Chondrocyte (in vitro differentiated cells): ENCODE data around the gene ENTPD6. TPM values are rescaled to one million over a fixed set of nuclear protein-coding genes. Genes with fewer than 3 reads are reported as not detected.

Experiments
- DNase-seq: peaks from one replicate; pipeline ENCODE4 v3.0.0; 2021; ENCODE audit warnings: mixed read lengths, low spot score
- H3K27ac Mint-ChIP-seq: one replicate; pipeline ENCODE4 v1.8.0; 2021; ENCODE audit warnings: mild to moderate bottlenecking, moderate library complexity, mixed read lengths; ENCODE audit not compliant: unreplicated experiment
- H3K27me3 Mint-ChIP-seq: 2 replicates; pipeline ENCODE4 v1.8.0; 2021; ENCODE audit warnings: low read depth, mixed read lengths
- H3K36me3 Mint-ChIP-seq: 2 replicates; pipeline ENCODE4 v1.8.0; 2021; ENCODE audit warnings: low read depth, mixed read lengths
- H3K4me1 Mint-ChIP-seq: 2 replicates; pipeline ENCODE4 v1.8.0; 2021; ENCODE audit warnings: low read depth, mild to moderate bottlenecking, mixed read lengths
- H3K4me3 Mint-ChIP-seq: one replicate; pipeline ENCODE4 v1.8.0; 2021; ENCODE audit warnings: mild to moderate bottlenecking, moderate library complexity, mixed read lengths; ENCODE audit not compliant: unreplicated experiment
- H3K9me3 Mint-ChIP-seq: 2 replicates; pipeline ENCODE4 v1.8.0; 2021; ENCODE audit warnings: low read depth, mixed read lengths
- CTCF ChIP-seq: fragments of 200-600 bp; sonication (generic); IDR thresholded peaks from 2 replicates; pipeline ENCODE4 v1.5.0; 2021; ENCODE audit warnings: antibody characterized with exemption, mild to moderate bottlenecking, moderate library complexity
- total RNA-seq: library from RNA; stranded (reverse); gene quantifications from 3 replicates; pipeline ENCODE4 v1.2.1, GENCODE V29; 2021

Gene ENTPD6
- total RNA-seq, 1 donor from 2014 or later: 53.5 TPM

DNA sequence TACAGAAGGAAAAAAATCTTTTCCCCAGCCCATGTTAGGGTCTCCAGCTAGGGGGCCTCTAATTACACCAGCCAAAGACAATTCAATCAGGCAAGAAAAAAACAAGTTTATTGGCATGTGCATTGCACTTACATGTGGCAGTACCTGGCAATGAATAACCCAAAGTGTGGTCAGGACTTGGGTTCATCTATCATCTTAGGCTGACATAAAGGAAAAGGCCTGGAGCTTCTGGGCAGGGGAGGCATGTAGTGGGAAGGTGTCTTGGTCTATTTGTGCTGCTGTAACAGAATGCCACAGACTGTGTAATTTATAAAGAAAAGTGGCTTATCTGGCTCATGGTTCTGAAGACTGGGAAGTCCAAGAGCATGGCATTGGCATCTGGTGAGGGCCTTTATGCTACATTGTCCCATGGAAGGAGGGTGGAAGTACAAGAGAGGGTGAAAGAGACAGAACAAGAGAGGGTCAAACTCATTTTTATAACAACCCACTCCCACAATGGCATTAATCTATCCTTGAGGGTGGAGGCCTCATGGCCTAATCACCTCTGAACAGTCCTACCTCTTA, 48.0 kb downstream of the ENTPD6 start:
- Mint-ChIP-seq H3K27ac (no peak overlapping the region), H3K4me3 (no peak overlapping the region), H3K4me1 (peaks cover 46% of the 10 kb centered on the region), H3K9me3 (peaks cover 4% of the 10 kb centered on the region), H3K36me3 (no peaks in the 10 kb centered on the region), H3K27me3 (no peaks in the 10 kb centered on the region)
- TF ChIP-seq CTCF: no peak
- DNase-seq: no peak

DNA sequence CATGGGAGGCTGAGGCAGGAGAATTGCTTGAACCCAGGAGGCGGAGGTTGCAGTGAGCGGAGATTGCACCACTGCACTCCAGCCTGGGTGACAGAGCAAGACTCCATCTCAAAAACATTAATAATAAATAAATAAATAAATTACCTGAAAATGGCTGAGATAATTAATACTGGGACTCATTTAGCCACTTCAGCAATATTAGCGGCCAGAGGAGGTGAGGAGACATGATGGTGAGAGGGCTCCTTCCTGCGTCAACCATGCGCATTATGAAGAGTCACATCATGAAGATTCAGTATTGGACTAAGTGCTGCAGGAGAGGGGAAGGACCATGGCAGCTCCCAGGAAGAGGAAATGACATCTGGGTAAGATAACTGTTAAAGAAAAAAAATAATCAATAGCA, 49.5 kb downstream of the ENTPD6 start:
- TF ChIP-seq CTCF: no peak
- H3K27me3 Mint-ChIP-seq: no peaks in the 10 kb centered on the region
- H3K27ac Mint-ChIP-seq: no peak overlapping the region
- H3K4me3 Mint-ChIP-seq: no peak overlapping the region
- no peak for DNase-seq
- H3K4me1 Mint-ChIP-seq: peaks cover 46% of the 10 kb centered on the region
- H3K9me3 Mint-ChIP-seq: peaks cover 4% of the 10 kb centered on the region
- no peaks in the 10 kb centered on the region for H3K36me3 Mint-ChIP-seq

GRCh38 chr20:25245461-25245860, 49.9 kb downstream of the ENTPD6 start:
- peaks cover 51% of the 10 kb centered on the region for H3K4me1 Mint-ChIP-seq
- no peaks in the 10 kb centered on the region for H3K36me3 Mint-ChIP-seq
- DNase-seq: no peak
- H3K27me3 Mint-ChIP-seq: no peaks in the 10 kb centered on the region
- H3K9me3 Mint-ChIP-seq: peaks cover 4% of the 10 kb centered on the region
- H3K4me3 Mint-ChIP-seq: no peak overlapping the region
- no peak for TF ChIP-seq CTCF
- H3K27ac Mint-ChIP-seq: no peak overlapping the region

DNA sequence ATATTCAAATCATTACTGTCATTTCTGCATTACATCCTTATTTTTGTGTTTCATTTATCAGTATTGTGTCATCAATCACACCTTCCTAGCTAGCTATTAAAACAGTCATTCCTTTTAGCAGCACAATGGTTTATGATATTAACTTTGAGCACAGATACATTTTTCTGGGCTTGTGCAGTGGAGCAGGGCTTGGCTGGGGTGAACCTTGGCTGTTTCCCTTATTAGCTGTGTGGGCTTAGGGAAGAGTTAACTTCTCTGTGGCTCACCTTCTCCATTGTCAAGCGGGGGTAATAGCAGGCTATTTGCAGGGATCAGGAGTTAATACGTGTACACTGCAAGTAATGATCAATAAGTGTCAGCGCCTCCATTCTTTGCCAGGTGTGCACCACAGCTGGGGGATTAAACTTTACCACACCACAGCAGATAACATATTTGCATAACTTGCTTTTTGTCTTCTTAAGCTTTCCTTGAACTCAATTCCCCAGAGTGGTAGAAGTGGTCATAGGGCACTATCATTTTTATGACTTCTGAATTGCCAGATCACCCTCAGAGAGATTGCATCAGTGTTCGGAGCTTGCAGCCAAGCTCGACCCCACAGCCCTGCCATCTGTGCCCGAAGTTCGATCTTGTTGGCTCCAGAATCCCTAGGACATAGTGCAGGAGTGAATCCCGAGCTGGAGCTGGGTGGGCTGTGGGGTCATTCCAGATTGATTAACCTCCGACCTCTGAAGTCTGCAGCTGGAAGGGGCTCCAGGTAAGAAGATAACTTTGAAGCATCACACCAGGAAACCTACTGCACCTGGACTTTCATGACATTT, 50.9 kb downstream of the ENTPD6 start:
- H3K9me3 Mint-ChIP-seq: peaks cover 4% of the 10 kb centered on the region
- H3K4me3 Mint-ChIP-seq: peak overlapping the region; percentile 90
- peaks cover 52% of the 10 kb centered on the region for H3K4me1 Mint-ChIP-seq
- peak overlapping the region; percentile 98 for H3K27ac Mint-ChIP-seq
- TF ChIP-seq CTCF: no peak
- DNase-seq: no peak
- H3K27me3 Mint-ChIP-seq: no peaks in the 10 kb centered on the region
- no peaks in the 10 kb centered on the region for H3K36me3 Mint-ChIP-seq

- peak; percentile 85 for DNase-seq
- Mint-ChIP-seq H3K27ac (peak overlapping the region; percentile 98), H3K4me3 (peak overlapping the region; percentile 90), H3K9me3 (peaks cover 4% of the 10 kb centered on the region), H3K27me3 (no peaks in the 10 kb centered on the region), H3K4me1 (peaks cover 52% of the 10 kb centered on the region), H3K36me3 (no peaks in the 10 kb centered on the region)
- peak; percentile 79 for TF ChIP-seq CTCF
These were observed 51.5 kb downstream of the ENTPD6 start for GRCh38 chr20:25247000-25247517.
